ENCODE measurements around the gene RNGTT. TPM values are rescaled to one million over a fixed set of nuclear protein-coding genes. Genes with fewer than 3 reads are reported as not detected.

RNGTT gene
- total and polyA plus RNA-seq, 8 donors, result 1.7 to 6.1 (median 2.9) TPM

DNA sequence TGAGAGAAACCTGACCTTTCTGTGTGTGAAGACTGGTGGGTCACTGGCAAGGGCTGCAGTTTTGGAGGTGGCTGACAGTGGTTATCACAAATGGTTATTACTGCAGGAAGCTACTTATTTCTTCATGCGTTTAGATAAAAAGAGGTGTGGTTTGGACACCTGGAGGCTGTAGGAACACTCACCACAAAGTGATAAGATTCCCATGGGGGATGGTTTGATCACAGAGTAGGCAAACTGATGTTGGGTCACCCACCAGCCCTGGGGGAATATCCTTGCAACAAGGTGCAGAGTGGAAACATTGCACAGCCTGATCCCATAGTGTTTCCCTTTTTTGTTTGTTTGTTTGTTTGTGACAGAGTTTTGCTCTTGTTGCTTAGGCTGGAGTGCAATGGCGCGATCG lies 33.9 kb upstream of the RNGTT start:
- FAIRE-seq (no peak), DNase-seq (no peak), ATAC-seq (no peak)
- no peaks in the 10 kb centered on the region for H3K36me3 ChIP-seq
- intact Hi-C loops (cut with DNase I), result no loop called here
- TF ChIP-seq CTCF (IDR thresholded peaks at IDR 0.05), result no peak
- no peaks in the 10 kb centered on the region for H3K27me3 ChIP-seq
- H3K4me1 ChIP-seq, result no peaks in the 10 kb centered on the region
- no peaks in the 10 kb centered on the region for H3K9me3 ChIP-seq
- WGBS, 2 donors, result 86 to 88% methylated on average over 4 of the region's 4 CpGs
- no peak overlapping the region for H3K27ac ChIP-seq
- H3K4me3 ChIP-seq, result no peak overlapping the region

DNA sequence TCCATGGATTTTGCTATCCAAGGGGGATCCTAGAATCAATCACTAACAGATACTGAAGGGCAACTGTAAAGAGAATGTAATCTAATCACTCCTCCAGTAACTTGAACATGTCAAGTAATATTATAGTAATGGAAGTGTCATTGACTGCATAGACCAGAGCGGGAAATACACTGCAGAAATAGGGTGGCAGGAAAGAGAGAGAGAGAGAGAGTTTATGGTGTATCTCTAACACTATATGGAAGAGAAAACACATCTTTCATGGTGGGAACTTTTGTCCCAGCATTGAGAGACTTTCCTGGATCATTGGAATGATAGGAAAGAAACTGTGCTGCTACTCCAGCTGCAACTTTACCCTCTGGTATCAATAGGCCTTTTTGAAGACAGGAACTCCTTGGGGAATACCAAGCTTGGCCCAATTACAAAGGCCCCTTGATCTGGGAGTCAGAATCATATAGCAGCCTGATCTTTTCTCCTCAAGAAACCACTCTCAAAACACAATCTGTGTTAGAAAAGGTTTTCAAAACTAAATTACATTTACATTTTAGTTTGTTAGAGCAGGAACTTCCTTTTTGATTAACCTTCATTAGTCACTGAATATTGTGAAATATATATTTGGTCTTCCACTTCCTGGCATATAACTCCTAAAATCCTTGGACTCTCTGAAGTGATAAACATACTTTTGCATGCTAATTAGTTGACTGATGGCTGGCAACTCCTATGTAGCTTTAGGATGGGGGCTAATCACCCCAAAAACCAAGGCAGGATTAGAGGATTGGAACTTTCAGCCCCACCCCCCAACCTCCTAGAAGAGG lies 29.5 kb upstream of the RNGTT start:
- no peak for TF ChIP-seq CTCF (IDR thresholded peaks at IDR 0.05)
- ATAC-seq (no peak), DNase-seq (no peak), FAIRE-seq (no peak)
- WGBS, 2 donors, result 89 to 92% methylated on average over 1 of the region's 1 CpG
- no peak overlapping the region for H3K27ac ChIP-seq
- no peaks in the 10 kb centered on the region for H3K36me3 ChIP-seq
- intact Hi-C loops (cut with DNase I), result no loop called here
- H3K27me3 ChIP-seq, result no peaks in the 10 kb centered on the region
- peaks cover 0 to 3% (median 0%) of the 10 kb centered on the region in 3 donors for H3K4me1 ChIP-seq
- no peaks in the 10 kb centered on the region for H3K9me3 ChIP-seq
- no peak overlapping the region for H3K4me3 ChIP-seq

DNA sequence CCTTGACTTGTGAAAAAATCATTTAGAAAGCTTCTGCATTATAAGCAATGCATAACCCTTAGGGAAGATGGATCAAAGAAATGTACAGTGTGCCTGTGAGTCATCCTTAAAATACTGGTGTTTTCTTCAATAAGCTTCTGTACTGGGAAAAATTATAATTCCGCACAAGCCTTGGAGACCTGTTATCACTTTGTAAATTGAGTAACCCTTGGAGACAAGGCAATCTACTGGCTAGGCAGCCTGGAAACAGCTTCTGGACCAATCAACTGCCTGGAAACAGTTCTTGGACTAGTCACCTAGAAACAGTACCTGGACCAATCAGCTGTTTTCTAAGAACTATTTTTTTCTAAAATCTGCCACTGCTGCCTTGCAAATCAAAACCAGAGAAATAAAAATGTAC lies 25.8 kb upstream of the RNGTT start:
- Histone ChIP-seq H3K9me3 (no peaks in the 10 kb centered on the region), H3K4me1 (peaks cover 0 to 3% (median 0%) of the 10 kb centered on the region in 3 donors), H3K36me3 (no peaks in the 10 kb centered on the region), H3K27ac (no peak overlapping the region), H3K4me3 (no peak overlapping the region), H3K27me3 (no peaks in the 10 kb centered on the region)
- no peak for FAIRE-seq
- 19 to 23% methylated on average over 1 of the region's 1 CpG for WGBS, 2 donors
- ATAC-seq, result peak; percentile 89 to 99 (median 94)
- intact Hi-C loops (cut with DNase I), result loop anchor here in 2 of 3 donors (5.0 kb wide), 1 partner anchor 253 kb away; no protein-coding TSS in a partner anchor
- DNase-seq, result peak in 3 of 6 donors; percentile 40 to 74 (median 55)
- TF ChIP-seq CTCF (IDR thresholded peaks at IDR 0.05), result no peak

DNA sequence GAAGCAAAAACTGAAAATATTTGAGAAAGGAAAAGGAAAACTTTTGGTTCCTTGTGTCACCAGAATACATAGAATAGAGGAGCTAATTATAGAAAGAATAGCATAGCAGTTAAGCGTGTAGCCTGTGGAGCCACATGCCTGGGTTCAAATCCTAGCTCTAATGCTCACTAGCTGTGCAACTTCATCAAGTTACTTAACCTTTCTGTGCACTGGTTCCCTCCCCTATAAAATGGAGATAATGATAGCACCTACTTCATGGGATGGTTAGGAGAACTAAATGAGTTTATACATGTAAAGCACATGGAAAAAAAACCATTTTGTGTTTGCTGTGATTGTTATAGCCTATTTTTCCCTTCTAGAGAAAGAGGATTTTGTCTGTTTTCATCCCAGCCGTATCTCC lies 24.5 kb upstream of the RNGTT start:
- no peak for TF ChIP-seq CTCF (IDR thresholded peaks at IDR 0.05)
- intact Hi-C loops (cut with DNase I), result loop anchor here in 2 of 3 donors (5.0 kb wide), 1 partner anchor 254 kb away; no protein-coding TSS in a partner anchor
- FAIRE-seq, result no peak
- no peaks in the 10 kb centered on the region for H3K36me3 ChIP-seq
- WGBS, 2 donors, result 67 to 82% methylated on average over 2 of the region's 2 CpGs
- no peak overlapping the region for H3K27ac ChIP-seq
- H3K4me3 ChIP-seq, result no peak overlapping the region
- H3K27me3 ChIP-seq, result no peaks in the 10 kb centered on the region
- H3K9me3 ChIP-seq, result no peaks in the 10 kb centered on the region
- peaks cover 0 to 7% (median 0%) of the 10 kb centered on the region in 3 donors for H3K4me1 ChIP-seq
- no peak for DNase-seq
- no peak for ATAC-seq

GRCh38 chr6:88985901-88986300 lies 22.5 kb upstream of the RNGTT start:
- Histone ChIP-seq H3K27ac (no peak overlapping the region), H3K36me3 (no peaks in the 10 kb centered on the region), H3K4me3 (no peak overlapping the region), H3K9me3 (no peaks in the 10 kb centered on the region), H3K27me3 (no peaks in the 10 kb centered on the region), H3K4me1 (peaks cover 0 to 8% (median 0%) of the 10 kb centered on the region in 3 donors)
- intact Hi-C loops (cut with DNase I), result loop anchor here in 2 of 3 donors (5.0 kb wide), 1 partner anchor 256 kb away; no protein-coding TSS in a partner anchor
- DNase-seq (no peak), FAIRE-seq (no peak), ATAC-seq (peak in 3 of 4 donors; percentile 17 to 35 (median 32))
- no peak for TF ChIP-seq CTCF (IDR thresholded peaks at IDR 0.05)

Data from pancreas (tissue), 10 donors.